ENCODE measurements around the gene ZNF750.

Gene ZNF750

GRCh38 chr17:82882715-82883418, 43.0 kb upstream of the ZNF750 start:
- no peak overlapping the region for H3K4me3 ChIP-seq (ENCODE audit: low read depth, low read length)
- TF ChIP-seq CTCF (IDR thresholded peaks at IDR 0.05; ENCODE audit: insufficient read depth, low read depth, low read length, missing control alignments), result no peak
- no peak for DNase-seq (ENCODE audit: low read depth)

GRCh38 chr17:82881900-82882714, 42.3 kb upstream of the ZNF750 start:
- no peak for DNase-seq (ENCODE audit: low read depth)
- TF ChIP-seq CTCF (IDR thresholded peaks at IDR 0.05; ENCODE audit: insufficient read depth, low read depth, low read length, missing control alignments), result no peak
- no peak overlapping the region for H3K4me3 ChIP-seq (ENCODE audit: low read depth, low read length)

GRCh38 chr17:82881324-82881823, 41.6 kb upstream of the ZNF750 start:
- DNase-seq (ENCODE audit: low read depth), result no peak
- TF ChIP-seq CTCF (IDR thresholded peaks at IDR 0.05; ENCODE audit: insufficient read depth, low read depth, low read length, missing control alignments), result no peak
- H3K4me3 ChIP-seq (ENCODE audit: low read depth, low read length), result no peak overlapping the region

- TF ChIP-seq CTCF (IDR thresholded peaks at IDR 0.05; ENCODE audit: insufficient read depth, low read depth, low read length, missing control alignments), result no peak
- no peak overlapping the region for H3K4me3 ChIP-seq (ENCODE audit: low read depth, low read length)
- DNase-seq (ENCODE audit: low read depth), result no peak
These were observed 41.0 kb upstream of the ZNF750 start for GRCh38 chr17:82880620-82881323.

- no peak overlapping the region for H3K4me3 ChIP-seq (ENCODE audit: low read depth, low read length)
- no peak for DNase-seq (ENCODE audit: low read depth)
- TF ChIP-seq CTCF (IDR thresholded peaks at IDR 0.05; ENCODE audit: insufficient read depth, low read depth, low read length, missing control alignments), result no peak
These were observed 39.4 kb upstream of the ZNF750 start for GRCh38 chr17:82879241-82879640.

- TF ChIP-seq CTCF (IDR thresholded peaks at IDR 0.05; ENCODE audit: insufficient read depth, low read depth, low read length, missing control alignments), result no peak
- no peak for DNase-seq (ENCODE audit: low read depth)
- no peak overlapping the region for H3K4me3 ChIP-seq (ENCODE audit: low read depth, low read length)
These were observed 38.7 kb upstream of the ZNF750 start for GRCh38 chr17:82878527-82878926.
